GM18498 (cell line): ENCODE results near the gene FARP1.
"Not testable (repeated sequence)": the region's sequence is repeated elsewhere in the genome, so short reads cannot be mapped to it uniquely, and the experiment has no call there.

ENCODE experiments used
- ATAC-seq: cut with Tn5 transposase; IDR thresholded peaks from one replicate; pipeline ENCODE4 v1.9.1; 2021; ENCODE audit warnings: mild to moderate bottlenecking, moderate library complexity; ENCODE audit not compliant: unreplicated experiment

Gene FARP1

DNA sequence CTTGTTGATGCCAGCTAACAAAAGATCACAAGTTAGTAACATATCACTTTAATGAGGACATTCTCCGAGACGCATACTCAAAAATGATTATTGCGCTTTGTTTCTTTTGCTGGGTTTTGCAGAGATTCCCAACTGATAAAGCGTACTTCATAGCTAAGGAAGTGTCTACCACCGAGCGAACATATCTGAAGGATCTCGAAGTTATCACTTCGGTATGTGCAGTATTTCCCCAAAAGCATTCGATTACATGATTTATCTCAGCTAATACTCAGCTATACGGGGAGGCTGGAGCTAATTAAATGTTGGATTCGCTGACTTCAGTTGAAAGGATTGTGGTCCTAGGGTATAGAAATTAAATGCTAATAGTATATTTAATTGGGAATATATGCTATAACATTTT is 267.7 kb downstream of the FARP1 start:
- no peak for ATAC-seq

DNA sequence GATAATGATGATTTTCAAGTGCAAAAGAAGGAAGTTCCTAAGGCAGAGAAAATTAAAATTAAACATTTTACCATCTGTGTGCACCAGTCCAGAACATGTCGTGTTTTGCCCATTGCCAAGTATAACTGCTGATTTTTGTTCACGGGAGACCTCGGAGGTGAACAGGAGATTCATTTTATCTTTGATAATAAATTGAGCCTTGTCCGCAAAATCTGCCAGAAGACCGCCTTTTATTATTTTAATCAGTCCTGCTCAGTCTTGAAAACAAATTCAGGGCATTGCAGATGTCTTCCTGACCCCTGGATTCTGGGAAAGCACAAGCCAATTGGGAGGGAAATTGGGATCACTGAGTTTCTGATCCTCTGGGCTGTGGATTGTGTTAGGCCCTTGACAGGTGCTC is 268.1 kb downstream of the FARP1 start:
- no peak for ATAC-seq

DNA sequence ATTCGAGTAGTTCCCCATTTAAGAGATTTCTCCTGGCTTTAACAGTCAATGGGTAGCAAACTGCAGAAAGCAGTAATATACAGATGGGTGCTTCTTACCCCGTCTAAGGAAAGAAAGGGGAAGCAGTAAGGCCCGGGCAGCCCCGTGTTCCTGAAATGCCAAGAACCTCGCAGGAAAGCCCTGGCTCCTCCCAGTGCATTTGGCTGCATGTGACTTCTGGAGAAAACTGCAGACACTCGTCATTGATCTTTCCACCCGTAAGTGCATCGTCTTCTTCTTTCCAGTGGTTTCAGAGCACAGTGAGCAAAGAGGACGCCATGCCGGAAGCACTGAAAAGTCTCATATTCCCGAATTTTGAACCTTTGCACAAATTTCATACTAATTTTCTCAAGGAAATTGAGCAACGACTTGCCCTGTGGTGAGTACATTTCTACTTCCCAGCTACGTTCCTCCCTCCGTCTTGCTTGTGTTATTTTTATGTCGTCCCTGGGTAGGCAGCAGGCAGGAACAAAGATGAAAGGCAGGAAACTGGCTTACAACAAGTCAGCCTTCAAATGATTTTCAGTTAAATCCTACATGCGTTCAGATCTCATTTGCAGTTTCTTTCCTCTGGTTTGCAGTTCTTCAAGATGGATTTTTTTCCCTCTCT is 268.8 kb downstream of the FARP1 start:
- no peak for ATAC-seq

DNA sequence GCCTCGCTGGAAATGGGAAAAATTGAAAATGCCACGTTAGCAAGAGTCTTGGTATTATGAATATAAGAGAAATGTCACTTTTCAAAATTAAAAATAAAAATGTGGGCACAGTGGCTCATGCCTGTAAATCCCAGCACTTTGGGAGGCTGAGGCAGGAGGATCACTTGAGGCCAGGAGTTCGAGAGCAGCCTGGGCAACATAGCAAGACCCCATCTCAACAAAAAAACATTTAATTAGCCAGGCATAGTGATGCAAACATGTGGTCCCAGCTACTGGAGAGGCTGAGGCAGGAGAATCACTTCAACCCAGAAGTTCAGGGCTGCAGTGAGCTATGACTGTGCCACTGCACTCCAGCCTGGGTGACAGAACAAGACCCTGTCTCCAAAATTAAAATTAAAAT is 270.4 kb downstream of the FARP1 start:
- ATAC-seq: not testable (repeated sequence)

DNA sequence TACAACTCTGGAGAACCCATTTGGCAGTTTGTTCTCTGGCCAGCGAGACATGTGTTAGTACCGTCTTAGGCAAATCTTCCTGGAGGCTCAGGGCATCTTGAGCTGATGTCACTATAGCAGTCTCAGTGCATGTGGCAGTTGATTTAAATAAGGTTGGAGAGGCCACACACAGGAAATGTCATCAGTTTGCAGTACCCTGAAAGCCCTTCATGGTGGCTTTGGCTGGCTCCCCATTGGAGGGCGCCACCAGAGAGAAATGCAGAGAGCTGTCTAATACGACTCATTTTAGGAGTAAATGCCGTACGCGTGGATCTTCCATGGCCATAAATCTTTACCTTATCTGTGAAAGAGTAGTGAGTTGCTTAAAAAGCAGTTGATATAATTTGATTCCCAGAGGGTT is 270.9 kb downstream of the FARP1 start:
- ATAC-seq: no peak

DNA sequence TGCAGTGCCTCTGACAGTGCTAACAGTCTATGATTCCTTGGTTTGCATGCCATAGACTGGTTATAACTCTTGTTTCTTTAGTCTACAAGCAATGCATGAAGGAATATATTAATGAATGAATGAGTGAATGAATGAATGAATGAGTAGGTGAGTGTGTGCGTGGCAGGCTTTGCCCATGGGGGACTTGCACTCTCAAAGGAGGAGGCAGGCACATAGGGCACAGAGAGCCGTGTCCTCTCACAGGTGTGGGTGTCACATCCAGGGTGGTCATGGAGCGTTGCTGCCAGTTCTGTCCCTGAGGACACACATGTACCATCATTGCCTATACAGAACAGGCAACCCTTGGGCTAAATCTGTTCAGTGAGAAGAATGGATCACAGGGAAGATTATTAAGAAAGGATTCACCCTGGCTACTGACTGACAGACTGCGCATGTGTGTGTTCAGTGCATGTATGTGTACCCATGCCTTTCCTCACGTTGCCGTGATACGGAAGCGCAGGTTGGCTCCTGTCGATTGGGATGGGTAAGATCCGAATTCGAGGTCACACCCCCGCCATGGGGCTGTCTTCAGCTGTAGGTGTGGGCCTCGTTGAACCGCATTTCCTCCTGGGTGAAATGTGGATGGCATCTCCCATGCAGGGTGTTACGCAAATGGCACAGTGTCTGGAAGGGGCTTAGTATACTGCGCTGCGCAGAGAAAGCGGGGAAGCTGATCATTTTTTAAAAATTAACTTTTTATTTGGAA is 272.6 kb downstream of the FARP1 start:
- ATAC-seq: no peak

DNA sequence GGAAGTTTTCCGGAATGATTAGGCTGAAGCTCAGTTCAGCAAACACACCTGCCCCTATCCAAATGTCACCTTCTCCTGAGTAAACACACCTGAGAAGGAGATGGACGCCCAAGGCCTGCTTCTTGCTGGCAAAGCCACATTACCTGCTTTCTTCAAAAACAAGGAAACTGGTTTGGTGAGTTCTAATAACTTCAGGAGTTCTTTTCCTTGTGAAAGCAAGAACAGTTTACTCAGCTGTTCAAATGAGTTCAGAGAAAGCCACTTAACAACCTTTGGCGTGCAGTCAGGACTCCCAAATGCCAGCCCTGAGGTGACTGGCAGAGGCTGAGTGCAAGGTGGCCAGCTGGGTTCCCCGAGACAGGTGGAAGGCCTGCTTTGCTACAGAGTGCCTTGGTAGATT is 273.5 kb downstream of the FARP1 start:
- ATAC-seq: no peak

DNA sequence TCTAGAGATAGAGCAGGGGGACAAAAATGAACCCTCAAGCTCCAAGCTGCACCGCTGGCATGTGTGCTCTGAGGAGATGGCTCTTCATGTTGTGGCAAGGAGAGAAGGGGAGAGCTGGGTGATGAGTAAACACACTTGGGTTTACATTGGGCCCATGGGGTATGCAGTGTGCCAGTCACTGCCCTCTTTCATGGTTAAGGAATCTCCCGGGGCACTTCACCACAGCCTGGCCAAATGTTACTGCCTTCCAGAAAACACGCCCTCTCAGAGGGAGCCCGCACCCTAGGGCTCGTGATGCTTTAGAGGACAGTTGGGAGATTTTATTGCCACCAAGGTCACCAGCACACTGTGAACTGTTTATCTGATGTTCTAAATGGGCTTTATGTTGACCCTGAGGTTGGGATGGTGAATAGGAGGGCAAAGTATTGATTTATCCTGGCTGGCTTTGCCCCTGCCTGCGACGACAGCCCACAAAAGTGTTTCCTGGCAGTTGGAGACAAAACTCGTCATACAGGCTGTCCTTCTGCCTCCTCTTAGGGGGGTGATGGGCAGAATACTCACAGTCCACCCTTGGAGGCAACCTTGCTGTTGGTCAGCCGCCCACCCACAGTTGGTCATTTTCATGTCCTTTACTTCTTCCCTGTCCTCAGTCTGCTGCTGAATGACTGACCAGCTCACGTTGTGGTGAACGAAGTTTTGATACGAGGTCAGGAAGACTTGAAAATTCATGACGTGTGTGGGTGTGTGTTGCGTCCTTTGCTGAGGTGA is 277.1 kb downstream of the FARP1 start:
- no peak for ATAC-seq

DNA sequence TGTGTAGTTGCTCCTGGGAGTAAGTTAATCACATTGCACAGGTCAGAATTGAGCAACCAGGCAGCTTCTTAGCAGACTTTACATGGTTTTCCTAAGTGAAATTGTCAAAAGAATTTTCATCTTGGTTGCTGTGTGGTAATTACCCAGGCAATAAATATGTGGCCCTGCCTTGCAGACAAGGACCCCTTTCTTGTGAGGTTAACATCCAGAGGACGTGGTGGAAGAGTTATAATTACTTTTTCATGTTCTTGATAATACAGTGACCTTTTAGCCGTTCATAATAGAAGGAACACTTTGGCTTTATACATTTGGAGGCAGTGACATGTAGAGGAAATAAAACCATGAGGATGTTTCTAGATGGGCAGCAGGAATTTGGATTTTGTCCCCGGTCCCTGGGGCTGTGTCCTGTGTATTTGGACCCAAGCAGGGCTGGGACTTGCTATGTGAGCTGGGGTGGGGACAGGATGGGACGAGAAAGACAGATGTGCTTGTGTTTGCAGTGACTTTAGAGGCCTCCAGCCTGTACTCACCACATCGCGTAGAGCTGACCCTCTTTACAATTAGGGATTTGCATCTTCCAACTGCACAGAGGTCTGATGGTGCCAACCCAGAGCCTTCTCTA is 277.8 kb downstream of the FARP1 start:
- ATAC-seq: no peak

DNA sequence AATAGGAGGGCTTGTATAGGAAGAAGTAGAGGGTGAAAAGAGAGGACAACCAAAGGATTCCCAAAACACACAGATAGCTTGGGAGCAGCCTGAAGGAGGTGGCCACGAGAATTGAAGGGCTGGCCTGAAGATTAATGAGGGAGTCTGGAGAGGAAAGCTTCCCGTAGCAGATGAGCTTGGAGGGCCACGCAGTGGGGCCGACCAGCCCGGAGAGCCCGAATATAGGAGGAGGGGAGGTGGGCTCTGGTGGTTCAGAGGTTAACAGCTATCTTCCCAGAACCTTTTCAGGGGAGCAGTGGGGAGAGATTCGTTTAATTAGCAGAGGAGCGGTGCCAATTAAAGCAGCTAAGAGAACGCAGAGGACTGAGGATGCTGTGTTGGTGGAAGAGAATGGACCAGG is 279.2 kb downstream of the FARP1 start:
- no peak for ATAC-seq

DNA sequence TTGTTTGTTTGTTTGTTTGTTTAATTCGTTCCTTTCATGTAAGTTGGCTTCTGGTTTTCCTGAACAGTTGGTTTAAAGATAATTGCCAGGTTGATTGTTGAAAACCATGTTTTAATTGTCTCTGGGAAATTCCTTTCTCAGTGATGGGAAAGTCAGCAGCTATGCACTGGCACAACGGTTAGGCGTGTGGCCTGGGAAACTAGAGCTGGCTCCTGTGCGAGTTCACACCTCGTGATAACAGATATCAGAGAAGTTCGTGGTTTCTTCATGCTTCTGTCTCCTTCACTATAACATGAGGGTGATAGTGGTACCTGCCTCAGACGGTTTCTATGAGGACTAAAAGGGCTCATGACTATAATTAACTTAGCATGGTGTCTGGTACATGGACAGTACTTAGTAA is 280.5 kb downstream of the FARP1 start:
- no peak for ATAC-seq

DNA sequence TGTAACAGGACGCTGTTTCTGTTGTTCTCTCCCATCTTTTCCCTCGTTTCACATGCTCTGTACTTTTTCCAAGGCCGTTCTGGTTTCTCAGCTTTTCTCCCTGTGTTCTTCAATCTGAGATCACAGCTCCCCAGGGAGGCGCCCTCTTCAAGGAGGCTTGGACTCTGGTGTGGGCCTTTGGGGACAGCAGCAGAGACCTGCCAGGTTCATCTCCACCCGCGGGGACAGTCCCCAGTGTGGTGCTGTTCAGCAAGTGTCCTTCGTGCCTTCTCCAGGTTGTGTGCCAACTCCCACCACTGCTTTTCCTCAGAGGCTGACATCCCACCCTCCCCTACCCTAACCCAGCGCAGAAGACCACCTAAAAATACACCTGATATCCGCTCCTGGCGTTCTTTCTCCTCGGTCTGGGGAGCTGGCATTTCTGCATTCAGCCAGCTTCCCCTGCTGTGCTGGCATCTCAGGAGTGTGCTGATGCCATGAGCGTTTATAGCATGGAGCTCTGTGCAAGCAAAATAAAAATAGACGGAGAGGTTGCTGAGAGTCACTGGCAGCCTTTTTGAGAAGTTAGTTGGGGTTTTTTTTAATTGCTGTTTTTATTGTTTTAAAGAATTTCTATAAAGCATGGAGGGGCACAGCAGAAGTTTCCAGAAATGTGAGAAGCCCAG is 284.6 kb downstream of the FARP1 start:
- ATAC-seq: no peak

DNA sequence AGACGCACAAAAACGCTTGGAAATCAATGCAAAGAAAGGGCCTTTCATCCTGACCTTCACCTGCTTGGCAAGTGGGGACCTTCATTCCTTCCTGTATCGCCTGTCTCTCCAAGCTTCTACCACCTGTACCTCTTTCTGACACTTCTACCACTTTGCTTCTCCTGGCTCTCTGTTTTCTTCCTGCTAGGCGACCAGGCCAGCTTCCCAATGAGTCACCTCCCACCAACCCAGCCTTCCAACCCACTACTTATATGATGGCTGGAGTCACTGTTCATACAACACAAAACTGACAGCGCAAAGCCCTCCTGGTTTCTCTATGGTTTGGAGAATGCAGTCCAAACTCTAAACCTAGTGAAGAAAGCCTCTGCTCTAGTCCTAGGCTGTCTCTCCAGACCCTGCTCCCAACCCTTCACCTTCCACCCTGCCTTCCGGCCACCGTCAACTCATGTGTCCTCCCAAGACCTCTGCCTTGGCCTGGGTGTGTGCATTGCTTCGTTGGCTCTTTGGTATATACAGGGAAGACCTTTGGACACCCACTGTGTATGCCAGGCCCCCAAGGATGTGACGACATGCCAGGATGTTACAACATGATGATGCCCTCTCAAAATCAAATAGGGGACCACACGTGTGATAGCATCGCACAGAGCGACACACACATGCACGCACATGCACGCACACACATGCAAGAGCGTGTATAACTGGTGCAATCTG is 285.5 kb downstream of the FARP1 start:
- ATAC-seq: no peak

DNA sequence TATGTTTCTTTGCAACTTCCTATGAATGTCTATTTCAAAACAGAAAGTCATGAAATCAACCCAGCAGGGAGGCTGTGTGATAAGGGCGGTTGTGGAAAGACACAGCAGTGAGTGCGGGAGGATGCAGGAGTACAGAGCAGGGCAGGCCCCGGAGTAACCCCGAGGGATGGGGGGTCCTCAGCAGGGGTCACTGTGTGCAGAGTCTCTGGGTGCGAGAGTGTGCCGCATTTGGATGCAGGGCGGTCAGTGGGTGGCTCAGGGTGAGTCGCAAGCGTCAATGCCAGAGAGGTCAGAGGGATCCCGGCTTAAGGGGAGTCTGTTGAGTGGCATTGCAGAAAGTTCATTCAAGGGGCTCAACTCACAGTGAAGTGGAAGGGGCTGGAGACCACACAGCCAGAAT is 286.2 kb downstream of the FARP1 start:
- no peak for ATAC-seq

DNA sequence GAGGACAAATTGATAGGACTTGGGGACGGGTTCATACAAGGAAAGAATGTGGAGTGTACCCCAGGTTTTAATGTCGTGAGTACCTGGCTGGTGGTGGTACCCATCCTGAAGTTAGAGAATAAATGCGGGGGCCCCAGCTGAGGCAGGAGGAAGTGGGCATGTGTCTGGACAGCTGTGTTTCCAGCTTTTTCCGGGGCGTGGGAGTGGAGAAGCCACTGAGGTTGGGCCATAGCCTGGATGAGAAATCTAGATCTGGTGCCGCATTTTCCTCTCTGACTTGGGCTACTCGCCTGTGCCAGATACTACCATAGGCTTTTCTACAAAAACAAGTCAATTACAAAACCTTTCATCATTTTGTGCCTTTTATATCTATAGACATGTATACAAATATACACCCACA is 286.6 kb downstream of the FARP1 start:
- ATAC-seq: no peak

DNA sequence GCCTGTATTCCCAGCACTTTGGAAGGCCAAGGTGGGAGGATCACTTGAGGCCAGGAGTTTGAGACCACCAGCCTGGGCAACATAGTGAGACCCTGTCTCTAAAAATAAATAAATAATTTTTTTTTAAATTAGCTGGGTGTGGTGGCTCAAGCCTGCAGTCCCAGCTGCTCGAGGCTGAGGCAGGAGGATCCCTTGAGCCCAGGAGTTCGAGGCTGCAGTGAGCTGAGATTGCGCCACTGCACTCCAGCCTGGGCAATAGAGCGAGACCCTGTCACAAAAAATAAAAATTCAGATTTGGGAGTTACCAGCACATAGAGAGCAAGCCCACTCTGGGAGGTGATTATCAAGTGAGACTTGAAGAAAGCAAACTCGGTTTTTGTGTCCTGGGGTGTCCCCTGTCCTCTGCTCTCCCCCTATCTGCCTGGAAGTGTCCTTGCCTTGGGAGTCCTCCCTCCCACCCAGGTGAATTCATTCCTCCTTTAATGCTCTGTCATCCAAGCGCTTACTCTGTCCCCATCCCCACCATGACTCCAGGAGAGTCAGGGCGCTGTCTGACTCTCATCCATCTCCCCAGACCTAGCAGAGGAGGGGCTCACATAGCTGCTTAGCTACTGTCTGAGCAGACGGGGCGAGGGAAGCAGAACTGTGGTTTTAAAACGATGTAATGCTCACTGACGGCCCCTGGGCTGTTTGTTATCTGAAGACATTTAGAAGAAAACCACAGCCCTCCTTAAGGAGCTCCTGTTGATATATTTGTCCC is 287.3 kb downstream of the FARP1 start:
- no peak for ATAC-seq

DNA sequence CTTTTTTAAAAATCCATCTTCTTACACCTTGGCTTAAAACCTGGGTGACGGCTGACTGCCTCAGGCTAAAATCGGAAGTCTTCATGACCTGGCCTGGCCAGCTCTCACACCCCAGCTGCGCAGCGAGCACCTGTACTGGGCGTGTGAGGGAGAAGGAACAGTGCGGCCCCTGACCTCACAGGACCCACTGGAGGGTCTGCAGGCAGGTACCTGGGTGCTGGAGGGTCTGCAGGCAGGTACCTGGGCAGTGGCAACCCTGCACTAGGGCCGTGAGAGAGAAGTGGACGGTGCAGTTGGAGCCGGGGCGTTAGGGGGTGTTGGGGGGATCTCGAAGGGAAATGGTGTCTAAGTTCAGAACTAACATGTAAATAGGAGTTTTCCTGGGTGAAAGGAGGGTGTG is 289.7 kb downstream of the FARP1 start:
- no peak for ATAC-seq

DNA sequence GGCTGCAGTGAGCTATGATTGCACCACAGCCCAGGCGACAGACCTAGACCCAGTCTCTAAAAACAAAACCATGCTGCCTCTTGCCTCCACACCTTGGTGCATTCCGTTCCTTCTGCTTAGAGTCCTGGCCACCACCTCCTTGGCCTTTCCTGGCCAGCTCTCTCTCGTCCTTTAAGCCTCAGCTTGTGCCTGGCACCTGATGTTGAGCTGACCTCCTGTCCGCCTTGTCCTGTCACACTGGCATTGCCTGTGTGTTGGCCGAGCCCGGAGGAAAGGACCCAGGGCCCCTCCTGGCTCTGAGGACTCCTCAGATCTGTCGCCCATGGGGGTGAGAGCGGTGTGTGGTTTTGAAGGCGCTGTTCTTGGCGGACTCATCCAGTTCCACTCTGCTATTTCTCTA is 290.8 kb downstream of the FARP1 start:
- ATAC-seq: no peak

DNA sequence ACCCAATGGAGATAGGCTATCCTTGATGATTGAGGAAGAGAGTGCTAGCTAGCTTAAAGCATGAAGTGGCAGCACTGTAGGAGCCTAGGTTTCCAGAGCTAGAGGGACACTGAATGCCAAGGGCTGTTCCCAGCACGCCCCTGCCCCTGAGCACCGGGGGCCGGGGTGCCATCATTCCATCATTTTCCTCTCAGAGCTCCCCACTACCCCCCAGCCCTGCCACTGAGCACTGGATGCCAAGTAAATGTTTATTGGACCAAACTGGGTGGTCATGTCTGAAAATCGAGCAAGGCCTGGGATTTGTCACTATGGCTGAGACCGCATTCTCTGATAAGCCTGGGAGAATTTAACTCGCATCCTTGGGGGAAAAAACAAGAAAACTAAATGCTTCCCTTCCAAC is 291.2 kb downstream of the FARP1 start:
- no peak for ATAC-seq

DNA sequence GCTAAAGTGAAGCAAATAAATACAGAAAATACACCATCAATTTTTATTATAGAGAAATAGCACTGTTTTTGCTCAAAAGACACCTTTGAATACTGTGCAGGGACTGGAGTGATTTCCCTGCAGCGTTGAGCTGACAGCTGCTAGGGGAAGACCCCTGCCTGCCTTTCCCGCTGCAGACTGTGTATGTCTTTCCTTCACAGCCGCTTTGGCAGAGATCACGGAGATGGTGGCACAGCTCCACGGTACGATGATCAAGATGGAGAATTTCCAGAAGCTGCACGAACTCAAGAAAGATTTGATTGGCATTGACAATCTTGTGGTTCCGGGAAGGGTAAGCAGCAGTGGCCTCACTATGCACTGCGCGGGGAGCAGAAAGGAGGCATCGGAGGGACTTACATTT is 292.5 kb downstream of the FARP1 start:
- ATAC-seq: no peak
